ENCODE data around the gene UBE2Z.

Gene UBE2Z

GRCh38 chr17:48961516-48962233, 53.5 kb downstream of the UBE2Z start:
- DNase-seq = no peak

- DNase-seq = no peak
Measured at GRCh38 chr17:48970224-48970623, 62.0 kb downstream of the UBE2Z start.

- no peak for DNase-seq
Measured at GRCh38 chr17:48970865-48971687, 62.9 kb downstream of the UBE2Z start.

GRCh38 chr17:48972749-48973097, 64.5 kb downstream of the UBE2Z start:
- no peak for DNase-seq

- DNase-seq = no peak
Measured at GRCh38 chr17:48973806-48974205, 65.6 kb downstream of the UBE2Z start.

Data from NCI-H345 (cell line).